DND-41 (cell line): ENCODE data around the gene TLCD3B.
A peak's percentile ranks its signal among the peaks of the same experiment; 100 is the strongest.

Experiments used
- ATAC-seq: fragments of 200-7000 bp; cut with Tn5 transposase; 3 replicates; pipeline ENCODE4 v1.9.1; 2021; ENCODE audit warnings: low read depth; ENCODE audit not compliant: insufficient read depth
- DNase-seq: peaks from one replicate; pipeline ENCODE4 v3.0.0-alpha.2; 2020
- H2AFZ ChIP-seq: 2 replicates; pipeline ENCODE4 v1.6.0; 2012; ENCODE audit warnings: low read depth, low read length
- H3K27ac ChIP-seq: 2 replicates; pipeline ENCODE4 v1.5.1; 2012; ENCODE audit warnings: low read length, inconsistent platforms
- H3K27me3 ChIP-seq: fragments of 200-600 bp; sonication (generic); 2 replicates; pipeline ENCODE4 v1.6.0; 2012; ENCODE audit warnings: low read length, mild to moderate bottlenecking, inconsistent platforms; ENCODE audit not compliant: insufficient read depth, poor library complexity
- H3K36me3 ChIP-seq: 2 replicates; pipeline ENCODE4 v1.5.1; 2012; ENCODE audit warnings: low read length, inconsistent platforms; ENCODE audit not compliant: insufficient read depth
- H3K4me1 ChIP-seq: 2 replicates; pipeline ENCODE4 v1.5.1; 2012; ENCODE audit warnings: mild to moderate bottlenecking, low read length; ENCODE audit not compliant: insufficient read depth
- H3K4me2 ChIP-seq: 2 replicates; pipeline ENCODE4 v1.6.0; 2012; ENCODE audit warnings: mild to moderate bottlenecking, moderate library complexity, low read length, inconsistent platforms; ENCODE audit not compliant: insufficient read depth
- H3K4me3 ChIP-seq, 2 experiments: fragments of 200-600 bp in 1 of 2; shearing (Covaris generic) in 1 of 2; 2 replicates each; pipeline ENCODE4 v1.5.1; 2012 to 2016; ENCODE audit warnings: inconsistent platforms in 2 of 2, low read length in 2 of 2, mild to moderate bottlenecking in 2 of 2, low read depth in 1 of 2, moderate library complexity in 1 of 2
- H3K79me2 ChIP-seq: 2 replicates; pipeline ENCODE4 v1.6.0; 2012; ENCODE audit warnings: low read length, inconsistent platforms; ENCODE audit not compliant: insufficient read depth
- H3K9ac ChIP-seq: 2 replicates; pipeline ENCODE4 v1.6.0; 2012; ENCODE audit warnings: low read depth, mild to moderate bottlenecking, inconsistent platforms, low read length, moderate library complexity
- H3K9me3 ChIP-seq: 2 replicates; pipeline ENCODE4 v1.5.1; 2012; ENCODE audit warnings: low read length, moderate library complexity, mild to moderate bottlenecking, inconsistent platforms; ENCODE audit not compliant: insufficient read depth, severe bottlenecking
- H4K20me1 ChIP-seq: 2 replicates; pipeline ENCODE4 v1.6.0; 2012; ENCODE audit warnings: low read length; ENCODE audit not compliant: insufficient read depth
- CTCF ChIP-seq: IDR thresholded peaks from 2 replicates; pipeline ENCODE4 v1.5.1; 2012; ENCODE audit warnings: borderline replicate concordance, low read length, moderate library complexity, mild to moderate bottlenecking; ENCODE audit not compliant: poor library complexity, severe bottlenecking; ENCODE audit errors: extremely low read depth
- EZH2 ChIP-seq: IDR thresholded peaks from 3 replicates; pipeline ENCODE4 v1.6.1; 2012; ENCODE audit warnings: borderline replicate concordance, low read depth, mild to moderate bottlenecking, moderate library complexity, low read length, inconsistent platforms; ENCODE audit not compliant: severe bottlenecking

Gene TLCD3B

DNA sequence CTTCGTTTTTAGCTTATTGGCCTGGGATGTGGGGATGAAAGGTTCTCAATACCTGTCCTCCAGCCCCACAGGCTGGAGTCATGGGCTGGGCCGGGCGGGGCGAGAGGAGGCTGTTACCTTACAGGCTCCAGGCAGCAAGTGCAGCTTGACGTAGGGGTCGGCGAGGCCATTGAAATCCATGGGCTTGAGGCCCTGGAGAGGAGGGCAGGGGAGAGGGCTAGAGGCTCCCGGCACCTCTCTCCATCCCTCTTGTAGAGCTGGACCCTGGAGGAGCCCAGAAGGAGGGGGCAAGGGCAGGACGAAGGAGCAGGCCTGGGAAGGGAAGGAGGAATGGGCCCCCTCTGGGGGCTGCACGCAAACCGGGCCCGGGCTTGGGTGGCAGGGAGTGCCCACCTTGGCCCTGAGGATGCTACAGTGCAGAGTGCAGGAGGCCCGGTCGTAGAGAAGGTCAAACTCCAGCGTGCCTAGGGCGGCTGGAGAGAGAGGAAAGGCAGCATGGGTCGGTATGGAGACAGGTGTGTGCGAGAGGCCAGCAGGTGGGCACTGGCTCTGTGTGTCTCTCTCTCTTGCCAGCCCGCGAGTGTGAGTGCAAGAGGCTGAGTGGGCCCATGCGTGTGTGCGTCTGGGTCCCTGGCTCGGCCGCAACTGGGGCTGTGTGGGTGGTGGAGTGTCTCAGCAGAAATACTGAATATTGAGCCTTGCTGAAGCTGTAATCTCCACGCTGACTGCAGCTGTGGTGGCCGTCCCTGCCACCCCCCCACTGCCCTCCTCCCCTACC is 21.8 kb downstream of the TLCD3B start:
- H3K4me2 ChIP-seq: peak overlapping the region; percentile 98; the same call in 1 of the 2 replicates
- H2AFZ ChIP-seq: no peak overlapping the region
- H3K4me1 ChIP-seq: peaks cover 17% of the 10 kb centered on the region
- H3K9me3 ChIP-seq: no peaks in the 10 kb centered on the region
- no peaks in the 10 kb centered on the region for H3K27me3 ChIP-seq
- H4K20me1 ChIP-seq: peaks cover 7% of the 10 kb centered on the region; the same call in 1 of the 2 replicates
- H3K36me3 ChIP-seq: peaks cover 20% of the 10 kb centered on the region; the same call in 1 of the 2 replicates
- ATAC-seq (no peak), DNase-seq (no peak)
- H3K4me3 ChIP-seq: no peak overlapping the region
- H3K79me2 ChIP-seq: no peaks in the 10 kb centered on the region
- TF ChIP-seq EZH2: no peak
- no peak for TF ChIP-seq CTCF
- H3K9ac ChIP-seq: no peak overlapping the region
- no peak overlapping the region for H3K27ac ChIP-seq

DNA sequence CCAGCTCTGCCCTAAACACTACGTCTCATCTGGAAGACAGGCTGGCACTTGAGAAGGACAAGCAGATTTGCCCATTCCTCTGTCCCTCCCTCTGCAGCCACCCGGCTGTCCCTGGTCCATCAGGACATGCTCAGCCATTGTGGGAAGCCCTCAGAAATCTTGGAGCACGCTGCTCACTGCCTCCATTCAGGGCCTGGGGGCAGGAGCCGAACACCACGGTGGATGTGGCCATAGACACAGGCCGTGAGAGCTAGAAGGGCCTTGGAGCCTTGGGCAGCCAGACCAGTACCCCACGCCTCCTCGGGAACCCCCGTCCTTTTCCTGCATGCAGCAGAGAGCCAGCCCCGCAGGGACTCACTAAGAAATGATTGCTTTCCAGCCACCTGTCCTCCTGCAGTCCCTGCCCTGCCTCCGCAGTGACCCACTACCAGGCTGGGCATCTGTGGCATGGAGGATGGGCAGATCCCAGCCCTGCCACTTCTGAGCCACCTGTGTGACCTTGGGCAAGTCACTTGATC is 23.6 kb downstream of the TLCD3B start:
- H4K20me1 ChIP-seq: peaks cover 7% of the 10 kb centered on the region; the same call in 1 of the 2 replicates
- peaks cover 17% of the 10 kb centered on the region for H3K4me1 ChIP-seq
- H3K36me3 ChIP-seq: peaks cover 36% of the 10 kb centered on the region
- no peak overlapping the region for H2AFZ ChIP-seq
- H3K27me3 ChIP-seq: no peaks in the 10 kb centered on the region
- DNase-seq: no peak
- no peak overlapping the region for H3K4me3 ChIP-seq
- ATAC-seq: no peak
- H3K27ac ChIP-seq: no peak overlapping the region
- H3K9me3 ChIP-seq: no peaks in the 10 kb centered on the region
- no peak overlapping the region for H3K9ac ChIP-seq
- no peaks in the 10 kb centered on the region for H3K79me2 ChIP-seq
- H3K4me2 ChIP-seq: no peak overlapping the region
- TF ChIP-seq EZH2 (no peak), CTCF (no peak)

GRCh38 chr16:30006659-30007377 is 24.3 kb downstream of the TLCD3B start:
- peaks cover 17% of the 10 kb centered on the region for H3K4me1 ChIP-seq
- H3K4me3 ChIP-seq: no peak overlapping the region
- no peak overlapping the region for H3K9ac ChIP-seq
- DNase-seq: no peak
- H3K36me3 ChIP-seq: peaks cover 43% of the 10 kb centered on the region
- no peaks in the 10 kb centered on the region for H3K79me2 ChIP-seq
- no peak overlapping the region for H3K27ac ChIP-seq
- no peak overlapping the region for H2AFZ ChIP-seq
- H3K4me2 ChIP-seq: no peak overlapping the region
- TF ChIP-seq EZH2 (no peak), CTCF (no peak)
- H3K27me3 ChIP-seq: no peaks in the 10 kb centered on the region
- no peaks in the 10 kb centered on the region for H3K9me3 ChIP-seq
- peaks cover 7% of the 10 kb centered on the region; the same call in 1 of the 2 replicates for H4K20me1 ChIP-seq
- ATAC-seq: no peak
